Measurements from ENCODE around the gene GNAT3.

GNAT3 gene

GRCh38 chr7:80511964-80512363 is at the start of gene GNAT3:
Gene GNAT3, minus strand, starts transcription at chr7:80512064. Its CDS starts 138 bp downstream, at chr7:80511926.
- H3K4me3 ChIP-seq (ENCODE audit: low read depth, low read length) = no peak within 1 kb of the TSS
- no peak for TF ChIP-seq CTCF (IDR thresholded peaks at IDR 0.05; ENCODE audit: control insufficient read depth, extremely low read depth, insufficient read depth)
- no peak for DNase-seq (ENCODE audit: low read depth)

GRCh38 chr7:80558116-80558515 is 46.3 kb upstream of the GNAT3 start:
- no peak overlapping the region for H3K4me3 ChIP-seq (ENCODE audit: low read depth, low read length)
- no peak for DNase-seq (ENCODE audit: low read depth)
- no peak for TF ChIP-seq CTCF (IDR thresholded peaks at IDR 0.05; ENCODE audit: control insufficient read depth, extremely low read depth, insufficient read depth)

GRCh38 chr7:80552031-80552694 is 40.3 kb upstream of the GNAT3 start:
- no peak overlapping the region for H3K4me3 ChIP-seq (ENCODE audit: low read depth, low read length)
- DNase-seq (ENCODE audit: low read depth) = no peak
- TF ChIP-seq CTCF (IDR thresholded peaks at IDR 0.05; ENCODE audit: control insufficient read depth, extremely low read depth, insufficient read depth) = no peak

- no peak for TF ChIP-seq CTCF (IDR thresholded peaks at IDR 0.05; ENCODE audit: control insufficient read depth, extremely low read depth, insufficient read depth)
- no peak for DNase-seq (ENCODE audit: low read depth)
- H3K4me3 ChIP-seq (ENCODE audit: low read depth, low read length) = no peak overlapping the region
These were observed 38.1 kb upstream of the GNAT3 start for GRCh38 chr7:80550005-80550404.

GRCh38 chr7:80548840-80549530 is 37.1 kb upstream of the GNAT3 start:
- DNase-seq (ENCODE audit: low read depth) = peak; percentile 50
- H3K4me3 ChIP-seq (ENCODE audit: low read depth, low read length) = no peak overlapping the region
- no peak for TF ChIP-seq CTCF (IDR thresholded peaks at IDR 0.05; ENCODE audit: control insufficient read depth, extremely low read depth, insufficient read depth)

- TF ChIP-seq CTCF (IDR thresholded peaks at IDR 0.05; ENCODE audit: control insufficient read depth, extremely low read depth, insufficient read depth) = no peak
- DNase-seq (ENCODE audit: low read depth) = peak; percentile 83
- no peak overlapping the region for H3K4me3 ChIP-seq (ENCODE audit: low read depth, low read length)
These were observed 30.5 kb upstream of the GNAT3 start for GRCh38 chr7:80542398-80542797.

Data from LNCaP clone FGC (cell line).